ENCODE data around the gene TMEM123.

Gene TMEM123

GRCh38 chr11:102360681-102361080, 91.9 kb downstream of the TMEM123 start:
- DNase-seq (ENCODE audit: low spot score), result no peak
- no peak for TF ChIP-seq CTCF (IDR thresholded peaks at IDR 0.05)
- no peak overlapping the region for H3K4me3 ChIP-seq
- H3K27ac ChIP-seq, result no peak overlapping the region

DNA sequence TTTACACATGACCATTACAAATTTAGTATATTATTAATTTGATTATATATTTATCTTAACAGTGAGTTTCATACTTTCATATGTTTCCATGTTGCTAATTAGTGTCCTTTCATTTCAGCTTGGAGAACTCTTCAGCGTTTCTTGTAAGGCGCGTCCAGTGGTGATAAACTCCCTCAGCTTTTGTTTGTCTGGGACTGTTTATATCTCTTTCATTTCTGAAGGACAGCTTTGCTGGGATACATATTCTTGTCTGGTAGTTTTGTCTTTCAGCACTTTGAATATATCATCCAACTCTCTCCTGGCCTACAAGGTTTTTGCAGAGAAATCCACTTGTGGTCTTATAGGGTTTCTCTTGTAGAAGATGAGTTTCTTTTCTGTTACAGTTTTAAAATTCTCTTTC, 93.2 kb downstream of the TMEM123 start:
- Histone ChIP-seq H3K4me3 (no peak overlapping the region), H3K27ac (no peak overlapping the region)
- no peak for DNase-seq (ENCODE audit: low spot score)
- TF ChIP-seq CTCF (IDR thresholded peaks at IDR 0.05), result no peak

DNA sequence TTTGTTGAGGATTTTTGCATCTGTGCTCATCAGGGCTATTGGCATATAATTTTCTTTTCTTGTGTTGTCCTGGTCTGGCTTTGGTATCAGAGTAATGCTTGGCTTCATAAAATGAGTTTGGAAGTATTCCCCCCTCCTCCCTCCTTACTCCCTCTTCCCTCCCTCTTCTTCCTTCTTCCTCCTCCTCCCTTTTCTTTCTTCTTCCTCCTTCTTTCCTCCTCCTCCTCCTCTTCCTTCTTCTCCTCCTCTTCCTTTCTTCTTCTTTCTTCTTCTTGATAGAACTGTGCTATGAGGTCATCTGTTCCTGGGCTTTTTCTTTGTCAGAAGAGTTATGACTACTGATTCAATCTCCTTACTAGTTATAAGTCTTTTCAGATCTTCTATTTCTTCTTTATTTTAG, 95.4 kb downstream of the TMEM123 start:
- no peak for DNase-seq (ENCODE audit: low spot score)
- no peak overlapping the region for H3K4me3 ChIP-seq
- H3K27ac ChIP-seq, result no peak overlapping the region
- TF ChIP-seq CTCF (IDR thresholded peaks at IDR 0.05), result no peak

DNA sequence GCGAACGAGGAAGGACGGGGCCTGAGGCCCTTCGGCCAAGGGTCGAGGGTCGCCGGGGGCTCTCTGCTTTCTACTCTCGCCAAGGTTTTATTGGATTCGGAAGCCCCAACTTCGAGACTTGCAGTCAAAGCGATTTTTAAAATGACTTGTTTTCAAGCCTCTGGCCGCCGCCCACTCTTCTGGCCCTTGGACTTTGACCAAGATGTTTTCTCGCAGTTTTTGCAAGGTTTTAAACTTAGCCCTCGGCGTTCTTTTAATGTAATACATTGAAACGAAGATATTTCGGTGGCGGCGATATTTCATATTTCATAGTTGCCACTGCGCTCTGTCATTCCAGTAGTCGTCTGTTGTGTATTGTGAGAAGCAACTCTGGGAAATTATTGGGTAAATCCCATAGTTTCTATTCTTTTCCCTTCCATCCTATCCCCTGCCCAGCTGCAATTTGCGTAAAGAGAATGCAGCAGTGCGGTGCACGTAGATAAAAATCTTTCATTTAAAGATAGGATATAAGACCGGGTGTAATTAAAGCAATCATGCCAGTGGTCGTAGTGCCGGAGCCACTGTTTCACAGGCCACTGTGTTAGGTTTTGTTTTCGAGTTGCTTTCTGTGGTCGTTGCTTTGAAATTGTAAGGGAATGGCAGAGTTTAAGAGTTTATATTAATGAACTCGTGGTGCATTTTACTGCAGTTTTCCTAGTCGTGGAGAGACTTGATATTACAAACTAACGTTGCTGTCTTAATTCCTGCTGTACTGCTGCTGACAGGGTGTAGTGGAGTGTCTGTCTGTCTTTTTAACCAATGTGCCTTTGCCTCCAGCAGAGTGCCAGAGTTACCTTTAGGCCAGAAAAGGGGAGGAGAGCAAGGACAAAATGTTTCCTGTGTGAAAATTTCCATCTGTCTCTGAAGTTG, 104.8 kb downstream of the TMEM123 start:
- no peak for TF ChIP-seq CTCF (IDR thresholded peaks at IDR 0.05)
- no peak for DNase-seq (ENCODE audit: low spot score)
- Histone ChIP-seq H3K27ac (peak overlapping the region; percentile 92 to 99), H3K4me3 (peak overlapping the region; percentile 75)

GRCh38 chr11:102346748-102347461, 105.7 kb downstream of the TMEM123 start, which contains the start of gene BIRC2:
BIRC2 (plus strand) TSS chr11:102347214; CDS start chr11:102349855, 2,641 bp downstream.
- peak; percentile 55 for TF ChIP-seq CTCF (IDR thresholded peaks at IDR 0.05)
- H3K4me3 ChIP-seq, result peak within 1 kb of the TSS; percentile 75
- peak within 1 kb of the TSS; percentile 92 to 99 for H3K27ac ChIP-seq
- DNase-seq (ENCODE audit: low spot score), result peak; percentile 94

DNA sequence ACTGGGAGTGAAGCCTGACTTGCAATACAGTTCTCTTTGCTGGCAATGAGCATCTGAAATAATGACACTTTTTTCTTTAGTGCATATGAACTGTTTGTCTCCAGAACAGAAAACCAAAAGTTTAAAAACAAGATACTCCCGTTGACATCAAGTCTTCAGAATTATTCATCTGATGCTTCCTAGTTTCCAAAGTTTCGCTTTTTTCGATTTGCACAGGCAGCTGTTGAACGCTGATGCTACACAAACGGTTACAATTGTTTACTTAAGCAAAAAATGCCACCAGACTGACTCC, 106.2 kb downstream of the TMEM123 start:
- Histone ChIP-seq H3K4me3 (peak overlapping the region; percentile 75), H3K27ac (peak overlapping the region; percentile 92 to 99)
- no peak for TF ChIP-seq CTCF (IDR thresholded peaks at IDR 0.05)
- DNase-seq (ENCODE audit: low spot score), result no peak

All from coronary artery (tissue), 2 donors.